ENCODE data around the gene TMOD1. TPM values are rescaled to one million over a fixed set of nuclear protein-coding genes. Genes with fewer than 3 reads are reported as not detected.

TMOD1 gene
- total and polyA plus RNA-seq, 2 of the 13 experiments (the other 11 are each of a cell fraction or from before 2014, with no cell fraction given), result 0.04 to 0.07 TPM

DNA sequence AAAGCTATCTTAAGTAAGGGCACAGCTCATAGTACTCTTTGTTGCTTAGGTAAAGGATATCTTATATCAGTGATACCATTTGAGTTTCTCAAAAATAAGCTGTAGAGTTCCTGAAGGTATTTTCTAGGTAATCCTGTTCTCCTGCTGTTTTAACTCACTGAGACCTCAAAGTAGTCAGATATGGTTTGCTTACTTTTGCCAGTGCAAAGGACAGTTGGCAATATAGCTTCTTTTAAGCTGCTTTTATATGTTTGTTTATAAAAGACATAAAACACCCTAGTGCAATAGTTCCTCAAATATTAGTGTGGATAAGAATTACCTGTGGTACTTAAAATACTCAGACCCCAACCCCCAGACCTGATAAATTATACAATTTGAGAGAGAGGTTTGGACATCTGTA, 144.3 kb downstream of the TMOD1 start:
- H3K36me3 ChIP-seq (replicated peaks in 1 of 2; ENCODE audit: control insufficient read depth in 1 of 2, insufficient read depth in 2 of 2, low read length in 2 of 2), result peaks cover 10 to 72% of the 10 kb centered on the region in 2 experiments
- no peak overlapping the region for H3K4me3 ChIP-seq (replicated peaks in 1 of 3; ENCODE audit: insufficient read depth in 1 of 3, low read depth in 2 of 3, low read length in 3 of 3)
- no peak for ATAC-seq
- POLR2A ChIA-PET, result interaction anchor here (0.6 to 0.9 kb wide), 2 partner anchors 12 to 55 kb away, joined by 3 to 4 read pairs; partner anchors contain the start of genes NCBP1 and TSTD2
- H3K9ac ChIP-seq (ENCODE audit: insufficient read depth, low read depth, low read length), result no peak overlapping the region
- BruUV-seq (replicated peaks), result no TSS peak
- peaks cover 7% of the 10 kb centered on the region for H3K79me2 ChIP-seq (ENCODE audit: insufficient read depth, low read length)
- FAIRE-seq, result no peak
- H3K9me3 ChIP-seq (ENCODE audit: low read length), result no peaks in the 10 kb centered on the region
- intact Hi-C loops (cut with micrococcal nuclease; ENCODE audit: unreplicated experiment) (no loop called here), in situ Hi-C loops (cut with HindIII; ENCODE audit: extremely low pct_ligation_motif_present, low pct_unique_long_range_greater_than_20kb) (no loop called here)
- H3K27me3 ChIP-seq (ENCODE audit: control insufficient read depth in 1 of 2, insufficient read depth in 2 of 2, low read length in 2 of 2), result no peaks in the 10 kb centered on the region
- no peak overlapping the region for H3K4me2 ChIP-seq (ENCODE audit: low read depth, low read length)
- H2AFZ ChIP-seq (ENCODE audit: low read length), result no peak overlapping the region
- TF ChIP-seq MIER3 (CRISPR knock-in tag; IDR thresholded peaks at IDR 0.05; ENCODE audit: borderline replicate concordance) (no peak), CHD2 (IDR thresholded peaks at IDR 0.05; ENCODE audit: low read depth, low read length) (no peak), ZNF652 (CRISPR knock-in tag; IDR thresholded peaks at IDR 0.05; ENCODE audit: borderline replicate concordance, low read depth) (no peak), ZNF101 (CRISPR knock-in tag; IDR thresholded peaks at IDR 0.05; ENCODE audit: borderline replicate concordance, low read depth) (no peak)
- TF ChIP-seq, protein P1, sequence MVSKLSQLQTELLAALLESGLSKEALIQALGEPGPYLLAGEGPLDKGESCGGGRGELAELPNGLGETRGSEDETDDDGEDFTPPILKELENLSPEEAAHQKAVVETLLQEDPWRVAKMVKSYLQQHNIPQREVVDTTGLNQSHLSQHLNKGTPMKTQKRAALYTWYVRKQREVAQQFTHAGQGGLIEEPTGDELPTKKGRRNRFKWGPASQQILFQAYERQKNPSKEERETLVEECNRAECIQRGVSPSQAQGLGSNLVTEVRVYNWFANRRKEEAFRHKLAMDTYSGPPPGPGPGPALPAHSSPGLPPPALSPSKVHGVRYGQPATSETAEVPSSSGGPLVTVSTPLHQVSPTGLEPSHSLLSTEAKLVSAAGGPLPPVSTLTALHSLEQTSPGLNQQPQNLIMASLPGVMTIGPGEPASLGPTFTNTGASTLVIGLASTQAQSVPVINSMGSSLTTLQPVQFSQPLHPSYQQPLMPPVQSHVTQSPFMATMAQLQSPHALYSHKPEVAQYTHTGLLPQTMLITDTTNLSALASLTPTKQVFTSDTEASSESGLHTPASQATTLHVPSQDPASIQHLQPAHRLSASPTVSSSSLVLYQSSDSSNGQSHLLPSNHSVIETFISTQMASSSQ (IDR thresholded peaks at IDR 0.05; ENCODE audit: low read depth), result no peak
- TF ChIP-seq, protein P1 (CRISPR knock-in tag; IDR thresholded peaks at IDR 0.05; ENCODE audit: borderline replicate concordance), result no peak
- TF ChIP-seq, protein P2, sequence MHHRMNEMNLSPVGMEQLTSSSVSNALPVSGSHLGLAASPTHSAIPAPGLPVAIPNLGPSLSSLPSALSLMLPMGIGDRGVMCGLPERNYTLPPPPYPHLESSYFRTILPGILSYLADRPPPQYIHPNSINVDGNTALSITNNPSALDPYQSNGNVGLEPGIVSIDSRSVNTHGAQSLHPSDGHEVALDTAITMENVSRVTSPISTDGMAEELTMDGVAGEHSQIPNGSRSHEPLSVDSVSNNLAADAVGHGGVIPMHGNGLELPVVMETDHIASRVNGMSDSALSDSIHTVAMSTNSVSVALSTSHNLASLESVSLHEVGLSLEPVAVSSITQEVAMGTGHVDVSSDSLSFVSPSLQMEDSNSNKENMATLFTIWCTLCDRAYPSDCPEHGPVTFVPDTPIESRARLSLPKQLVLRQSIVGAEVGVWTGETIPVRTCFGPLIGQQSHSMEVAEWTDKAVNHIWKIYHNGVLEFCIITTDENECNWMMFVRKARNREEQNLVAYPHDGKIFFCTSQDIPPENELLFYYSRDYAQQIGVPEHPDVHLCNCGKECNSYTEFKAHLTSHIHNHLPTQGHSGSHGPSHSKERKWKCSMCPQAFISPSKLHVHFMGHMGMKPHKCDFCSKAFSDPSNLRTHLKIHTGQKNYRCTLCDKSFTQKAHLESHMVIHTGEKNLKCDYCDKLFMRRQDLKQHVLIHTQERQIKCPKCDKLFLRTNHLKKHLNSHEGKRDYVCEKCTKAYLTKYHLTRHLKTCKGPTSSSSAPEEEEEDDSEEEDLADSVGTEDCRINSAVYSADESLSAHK (CRISPR knock-in tag; IDR thresholded peaks at IDR 0.05; ENCODE audit: borderline replicate concordance), result no peak
- TF ChIP-seq, protein P3, sequence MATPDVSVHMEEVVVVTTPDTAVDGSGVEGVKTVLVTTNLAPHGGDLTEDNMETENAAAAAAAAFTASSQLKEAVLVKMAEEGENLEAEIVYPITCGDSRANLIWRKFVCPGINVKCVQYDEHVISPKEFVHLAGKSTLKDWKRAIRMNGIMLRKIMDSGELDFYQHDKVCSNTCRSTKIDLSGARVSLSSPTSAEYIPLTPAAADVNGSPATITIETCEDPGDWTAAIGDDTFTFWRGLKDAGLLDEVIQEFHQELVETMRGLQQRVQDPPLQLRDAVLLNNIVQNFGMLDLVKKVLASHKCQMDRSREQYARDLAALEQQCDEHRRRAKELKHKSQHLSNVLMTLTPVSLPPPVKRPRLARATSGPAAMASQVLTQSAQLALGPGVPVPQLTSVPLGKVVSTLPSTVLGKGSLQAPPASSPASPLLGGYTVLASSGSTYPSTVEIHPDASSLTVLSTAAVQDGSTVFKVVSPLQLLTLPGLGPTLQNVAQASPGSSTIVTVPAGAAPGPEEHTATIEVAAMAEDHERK (CRISPR knock-in tag; IDR thresholded peaks at IDR 0.05; ENCODE audit: low read depth), result no peak
- CTCF ChIA-PET (ENCODE audit: low intra/inter-chr PET ratio, low total read pairs), result no interaction called here
- DNase-seq (ENCODE audit: low spot score), result no peak
- no peaks in the 10 kb centered on the region for H4K20me1 ChIP-seq (ENCODE audit: insufficient read depth, low read length)
- H3K27ac ChIP-seq (ENCODE audit: extremely low read length, insufficient read depth, low read length), result no peak overlapping the region
- H3K4me1 ChIP-seq (ENCODE audit: insufficient read depth, low read length), result no peaks in the 10 kb centered on the region
